Naive thymus-derived CD4-positive, alpha-beta T cell (primary cell): ENCODE measurements around the gene SLC25A11. TPM values are rescaled to one million over a fixed set of nuclear protein-coding genes. Genes with fewer than 3 reads are reported as not detected.

Source experiments
- ATAC-seq: fragments of 150-1000 bp; cut with Tn5 transposase; 2 replicates; pipeline ENCODE4 v1.10.0; 2021; ENCODE audit warnings: mild to moderate bottlenecking, moderate library complexity
- CTCF ChIA-PET: fragments of 350-600 bp; sonication (Branson Sonifier 250); formaldehyde crosslinking; loops from one replicate; lab custom pipeline; 2021; ENCODE audit warnings: antibody characterized with exemption; lab: Charles Lee
- POLR2A ChIA-PET: fragments of 350-600 bp; sonication (Branson Sonifier 250); formaldehyde crosslinking; loops from one replicate; lab custom pipeline; 2021; ENCODE audit warnings: antibody characterized with exemption, inconsistent platforms; lab: Charles Lee
- DNase-seq, 9 donors: peaks; one replicate each; pipeline versions ENCODE4 v3.0.0 to v3.0.0-alpha.2; 2020 to 2022; ENCODE audit warnings: mixed read lengths in 1 of 9
- H3K27ac ChIP-seq: one replicate; pipeline ENCODE4 v1.7.0; 2013; ENCODE audit warnings: mild to moderate bottlenecking, low read depth, low read length, moderate library complexity
- H3K27me3 ChIP-seq, 2 donors: one replicate each; pipeline ENCODE4 v1.7.0; 2013; ENCODE audit warnings: low read length in 2 of 2, mild to moderate bottlenecking in 2 of 2, moderate library complexity in 2 of 2; ENCODE audit not compliant: control insufficient read depth in 2 of 2, insufficient read depth in 2 of 2
- H3K36me3 ChIP-seq, 3 experiments: 1 replicate in 2 of 3; 2 replicates in 1 of 3; pipeline ENCODE4 v1.7.0; 2013; ENCODE audit warnings: low read length in 3 of 3, mild to moderate bottlenecking in 3 of 3, moderate library complexity in 1 of 3; ENCODE audit not compliant: insufficient read depth in 3 of 3, control insufficient read depth in 2 of 3
- H3K4me1 ChIP-seq, 2 donors: one replicate each; pipeline ENCODE4 v1.7.0; 2013; ENCODE audit warnings: low read length in 2 of 2, mild to moderate bottlenecking in 2 of 2, moderate library complexity in 1 of 2; ENCODE audit not compliant: control insufficient read depth in 2 of 2, insufficient read depth in 2 of 2
- H3K4me3 ChIP-seq: 2 replicates; pipeline ENCODE4 v1.7.0; 2013; ENCODE audit warnings: mild to moderate bottlenecking, low read length
- H3K9me3 ChIP-seq, 3 experiments: 1 replicate in 2 of 3; 2 replicates in 1 of 3; pipeline ENCODE4 v1.7.0; 2013; ENCODE audit warnings: low read length in 3 of 3; ENCODE audit not compliant: control insufficient read depth in 2 of 3
- H3K27ac Mint-ChIP-seq, 9 donors: one replicate each; pipeline ENCODE4 v1.8.0; 2020 to 2022; ENCODE audit warnings: mixed read lengths in 9 of 9, mild to moderate bottlenecking in 8 of 9, moderate library complexity in 5 of 9, inconsistent platforms in 2 of 9
- H3K27me3 Mint-ChIP-seq, 5 donors: one replicate each; pipeline ENCODE4 v1.8.0; 2021 to 2022; ENCODE audit warnings: mixed read lengths in 5 of 5, mild to moderate bottlenecking in 1 of 5
- H3K36me3 Mint-ChIP-seq, 5 donors: one replicate each; pipeline ENCODE4 v1.8.0; 2020 to 2022; ENCODE audit warnings: mixed read lengths in 5 of 5, mild to moderate bottlenecking in 3 of 5, inconsistent platforms in 1 of 5
- H3K4me1 Mint-ChIP-seq, 7 donors: one replicate each; pipeline ENCODE4 v1.8.0; 2020 to 2022; ENCODE audit warnings: mixed read lengths in 7 of 7, mild to moderate bottlenecking in 3 of 7, inconsistent platforms in 1 of 7
- H3K4me3 Mint-ChIP-seq, 10 donors: one replicate each; pipeline ENCODE4 v1.8.0; 2020 to 2022; ENCODE audit warnings: mild to moderate bottlenecking in 10 of 10, mixed read lengths in 10 of 10, moderate library complexity in 6 of 10, inconsistent platforms in 2 of 10
- H3K9me3 Mint-ChIP-seq, 11 donors: one replicate each; pipeline ENCODE4 v1.8.0; 2020 to 2022; ENCODE audit warnings: mixed read lengths in 11 of 11, mild to moderate bottlenecking in 4 of 11, inconsistent platforms in 1 of 11, moderate library complexity in 1 of 11
- intact Hi-C, 2 donors: fragments of 100-400 bp; cut with micrococcal nuclease; formaldehyde crosslinking; loops; one replicate each; pipeline ENCODE4 v1.15.1; 2023
- polyA plus RNA-seq, 2 donors: library from polyadenylated mRNA; unstranded; fragments of 300-500 nt; fragmentation: Illumina TruSeq; gene quantifications; one replicate each; pipeline ENCODE4 v1.2.3, GENCODE V29; 2021
- total RNA-seq, 6 experiments: library from RNA in 5 of 6; stranded (reverse) in 5 of 6; gene quantifications; 1 replicate in 5 of 6; 2 replicates in 1 of 6; pipeline ENCODE4 v1.2.3 and lab custom pipeline; 2021 to 2026

SLC25A11 gene
- total and polyA plus RNA-seq, 7 experiments from 2014 or later, result 27.0 to 86.8 (median 50.2) TPM

DNA sequence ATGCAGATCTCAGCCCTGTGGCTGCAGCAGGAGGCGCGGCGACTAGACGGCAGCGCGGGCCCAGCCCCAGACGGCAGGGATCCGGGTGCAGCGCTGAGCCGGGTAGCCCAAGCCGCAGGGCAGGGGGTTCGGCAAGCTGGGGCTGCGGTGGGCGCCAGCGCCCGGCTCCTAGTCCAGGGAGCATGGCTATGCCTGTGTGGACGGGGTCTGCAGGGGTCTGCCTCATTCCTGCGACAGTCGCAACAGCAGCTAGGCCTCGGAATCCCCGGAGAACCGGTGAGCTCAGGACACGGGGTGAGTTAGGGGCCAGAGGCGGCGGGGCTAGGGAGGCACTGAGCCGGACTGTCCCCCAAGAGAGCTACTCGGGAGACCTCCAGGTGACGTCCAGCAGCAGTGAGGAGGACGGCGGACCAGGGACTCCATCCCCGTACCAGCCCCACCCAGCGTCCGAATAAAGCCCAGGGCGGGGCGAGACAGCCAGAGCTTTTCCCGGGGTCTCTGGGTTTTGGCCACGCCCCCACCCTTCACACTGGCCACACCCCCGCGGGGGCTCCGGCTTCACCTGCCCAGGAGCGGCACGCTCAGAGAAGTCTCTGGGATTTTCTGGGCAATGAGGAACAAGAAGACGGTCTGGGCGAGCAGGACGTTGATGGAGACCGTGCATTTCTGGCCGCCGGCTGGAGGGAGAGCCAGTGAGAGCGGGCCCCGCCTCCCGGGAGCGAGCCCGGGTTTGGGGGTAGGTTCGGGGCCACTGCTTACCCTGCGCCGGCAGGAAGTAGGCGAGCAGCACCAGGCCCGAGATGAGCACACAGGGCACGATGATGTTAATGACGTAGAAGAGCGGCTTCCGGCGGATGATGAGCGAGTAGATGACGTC lies 39.4 kb downstream of the SLC25A11 start:
- CTCF ChIA-PET, result interaction anchor here (0.6 to 1.4 kb wide), 5 partner anchors 9 to 660 kb away, joined by 3 to 7 read pairs (median 4); no protein-coding TSS in a partner anchor
- Histone ChIP-seq H3K36me3 (peaks cover 0 to 17% (median 0%) of the 10 kb centered on the region in 3 experiments), H3K4me1 (peaks cover 29 to 38% of the 10 kb centered on the region in 2 donors), H3K27ac (peak overlapping the region; percentile 78), H3K4me3 (peak overlapping the region; percentile 76), H3K27me3 (no peaks in the 10 kb centered on the region), H3K9me3 (no peaks in the 10 kb centered on the region)
- peaks cover 0 to 13% (median 0%) of the 10 kb centered on the region in 5 donors for H3K27me3 Mint-ChIP-seq
- H3K9me3 Mint-ChIP-seq, result peaks cover 0 to 3% (median 0%) of the 10 kb centered on the region in 11 donors
- POLR2A ChIA-PET, result interaction anchor here (0.8 to 5.9 kb wide), 7 partner anchors 8 to 130 kb away, joined by 3 to 25 read pairs (median 12); partner anchors contain the start of genes CAMTA2, PFN1, RNF167 and SLC25A11
- peaks cover 0 to 6% (median 0%) of the 10 kb centered on the region in 5 donors for H3K36me3 Mint-ChIP-seq
- ATAC-seq, result peak; percentile 44
- intact Hi-C loops, result loop anchor here in 1 of 2 donors (5.0 kb wide), 2 partner anchors 113 to 333 kb away; partner anchors contain the start of genes GLTPD2 and VMO1
- H3K27ac Mint-ChIP-seq, result peak overlapping the region; percentile 42 to 99 (median 92)
- peak; percentile 43 to 88 (median 76) for DNase-seq
- H3K4me1 Mint-ChIP-seq, result peaks cover 14 to 45% (median 37%) of the 10 kb centered on the region in 7 donors
- H3K4me3 Mint-ChIP-seq, result peak overlapping the region; percentile 88 to 95 (median 92)

DNA sequence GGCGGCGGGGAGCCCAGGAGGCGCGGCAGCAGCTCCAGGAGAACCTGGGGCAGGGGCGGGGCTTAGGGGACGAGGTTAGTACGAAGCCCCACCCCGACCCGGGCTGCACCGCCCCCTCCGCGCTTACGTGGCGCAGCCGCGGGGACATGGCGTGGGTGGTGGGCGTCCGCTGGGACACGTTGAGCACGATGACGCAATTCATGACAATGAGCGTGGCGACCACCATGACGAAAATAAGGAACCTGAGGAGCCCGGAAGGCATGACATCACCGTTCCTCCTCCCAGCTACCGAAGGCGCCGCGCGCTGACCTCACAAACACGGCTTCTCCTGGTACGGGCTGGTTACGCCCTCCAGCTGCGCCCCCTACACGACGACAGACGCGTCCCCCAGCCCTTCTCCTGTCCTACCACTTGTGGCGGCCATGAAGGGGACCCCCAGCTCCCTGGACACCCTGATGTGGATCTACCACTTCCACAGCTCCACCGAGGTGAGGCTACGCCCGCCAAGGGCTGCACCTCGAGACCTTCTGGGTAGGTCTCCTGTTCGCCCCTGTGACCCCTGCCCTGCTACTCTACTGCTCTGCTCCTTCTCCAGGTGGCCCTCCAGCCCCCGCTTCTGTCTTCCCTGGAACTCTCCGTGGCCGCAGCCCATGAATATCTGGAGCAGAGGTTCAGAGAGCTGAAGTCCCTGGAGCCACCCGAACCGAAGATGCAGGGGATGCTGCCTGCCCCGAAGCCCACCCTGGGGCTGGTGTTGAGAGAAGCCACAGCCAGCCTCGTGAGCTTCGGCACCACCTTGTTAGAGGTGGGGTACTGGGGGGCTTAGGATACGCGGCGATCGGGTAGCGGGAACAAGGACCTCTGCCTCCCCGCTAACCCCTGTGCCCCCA lies 40.3 kb downstream of the SLC25A11 start, which contains the start of gene C17orf107:
TSS of gene C17orf107 (plus strand) at position 196 of the 890 bp plus-strand sequence. CDS start at position 423, 227 bp downstream.
- intact Hi-C loops, result loop anchor here (1.0 to 5.0 kb wide), 6 partner anchors 10 to 342 kb away; partner anchors contain the start of genes ARRB2 (in 1 of the 2), GLTPD2 (in 1 of the 2), MED11 (in 1 of the 2) and MYBBP1A (in 1 of the 2)

DNA sequence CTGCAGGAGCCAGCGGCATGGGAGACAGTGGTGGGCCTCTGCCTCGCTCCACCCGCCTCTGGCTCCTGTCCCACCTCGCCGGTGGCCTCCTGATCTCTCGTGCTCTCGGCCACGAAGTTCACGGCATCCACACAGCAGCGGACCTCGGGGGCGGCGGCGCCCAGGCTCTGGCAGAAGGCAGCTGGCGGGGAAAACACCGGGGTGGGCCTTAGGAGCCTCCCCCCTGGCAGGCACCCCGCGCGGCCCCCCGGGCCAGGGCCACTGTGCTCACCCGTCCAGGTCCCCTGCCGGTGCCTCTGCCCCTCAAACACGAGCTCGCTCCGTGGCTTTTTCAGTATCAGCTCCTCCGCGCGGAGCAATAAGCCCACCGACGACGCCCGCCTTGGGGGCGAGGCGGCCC lies 40.9 kb downstream of the SLC25A11 start:
- intact Hi-C loops, result loop anchor here in 1 of 2 donors (1.0 to 5.0 kb wide), 4 partner anchors 10 to 342 kb away; partner anchors contain the start of genes ARRB2, MED11 and MYBBP1A
- Histone ChIP-seq H3K9me3 (no peaks in the 10 kb centered on the region), H3K36me3 (peaks cover 0 to 32% (median 4%) of the 10 kb centered on the region in 3 experiments), H3K4me1 (peaks cover 29 to 38% of the 10 kb centered on the region in 2 donors), H3K4me3 (peak overlapping the region; percentile 76), H3K27ac (peak overlapping the region; percentile 67), H3K27me3 (no peaks in the 10 kb centered on the region)
- Mint-ChIP-seq H3K4me3 (peak overlapping the region in 9 of 10 donors; percentile 69 to 95 (median 90)), H3K27me3 (peaks cover 0 to 13% (median 0%) of the 10 kb centered on the region in 5 donors), H3K36me3 (peaks cover 0 to 12% (median 0%) of the 10 kb centered on the region in 5 donors), H3K9me3 (peaks cover 0 to 3% (median 0%) of the 10 kb centered on the region in 11 donors), H3K27ac (peak overlapping the region in 7 of 9 donors; percentile 59 to 99 (median 76)), H3K4me1 (peaks cover 14 to 45% (median 37%) of the 10 kb centered on the region in 7 donors)
- DNase-seq, result no peak
- ATAC-seq, result peak; percentile 0
- ChIA-PET POLR2A (interaction anchor here (0.6 to 5.9 kb wide), 8 partner anchors 10 to 755 kb away, joined by 3 to 25 read pairs (median 10); partner anchors contain the start of genes CAMTA2, PFN1, RNF167 and SLC25A11), CTCF (interaction anchor here (0.6 to 1.4 kb wide), 7 partner anchors 9 to 333 kb away, joined by 3 to 4 read pairs (median 3); partner anchors contain the start of gene PSMB6)

More for the DNA sequence above, 40.3 kb downstream of the SLC25A11 start, which contains the start of gene C17orf107:
- Mint-ChIP-seq H3K4me1 (peaks cover 14 to 45% (median 37%) of the 10 kb centered on the region in 7 donors), H3K36me3 (peaks cover 0 to 12% (median 0%) of the 10 kb centered on the region in 5 donors), H3K27ac (peak within 1 kb of the TSS; percentile 74 to 99 (median 95)), H3K4me3 (peak within 1 kb of the TSS; percentile 85 to 95 (median 92)), H3K27me3 (peaks cover 0 to 13% (median 0%) of the 10 kb centered on the region in 5 donors), H3K9me3 (peaks cover 0 to 3% (median 0%) of the 10 kb centered on the region in 11 donors)
- peak; percentile 87 to 98 (median 93) for DNase-seq
- Histone ChIP-seq H3K9me3 (no peaks in the 10 kb centered on the region), H3K27me3 (no peaks in the 10 kb centered on the region), H3K4me1 (peaks cover 29 to 38% of the 10 kb centered on the region in 2 donors), H3K4me3 (peak within 1 kb of the TSS; percentile 76), H3K36me3 (peaks cover 0 to 25% (median 4%) of the 10 kb centered on the region in 3 experiments), H3K27ac (peak within 1 kb of the TSS; percentile 78)
- CTCF ChIA-PET, result interaction anchor here (0.6 to 1.4 kb wide), 10 partner anchors 9 to 659 kb away, joined by 3 to 7 read pairs (median 3); partner anchors contain the start of gene PSMB6
- POLR2A ChIA-PET, result interaction anchor here (0.6 to 5.9 kb wide), 10 partner anchors 9 to 756 kb away, joined by 3 to 25 read pairs (median 6); partner anchors contain the start of genes CAMTA2, PFN1, RNF167 and SLC25A11
- peak; percentile 90 for ATAC-seq

DNA sequence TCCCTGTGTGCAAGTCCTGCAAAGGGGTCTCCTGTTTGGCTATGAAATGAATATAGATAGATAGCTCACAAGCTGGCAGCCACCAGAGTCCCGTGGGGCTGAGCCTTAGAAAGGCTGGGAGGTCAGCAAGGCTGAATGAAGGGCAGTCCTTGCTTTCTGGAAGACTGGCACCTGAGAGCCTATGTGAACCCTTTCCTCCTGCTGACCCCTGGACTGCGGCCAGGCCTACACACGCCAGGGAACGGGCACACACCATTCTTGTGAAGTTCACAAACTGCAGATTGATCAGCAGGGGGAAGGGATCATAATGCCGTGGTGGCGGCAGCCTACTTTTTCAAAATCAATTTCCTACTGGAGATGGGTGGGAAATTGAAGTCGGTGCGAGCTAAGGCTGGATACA lies 41.5 kb downstream of the SLC25A11 start:
- Histone ChIP-seq H3K9me3 (no peaks in the 10 kb centered on the region), H3K36me3 (peaks cover 0 to 38% (median 7%) of the 10 kb centered on the region in 3 experiments), H3K27ac (peak overlapping the region; percentile 67), H3K4me3 (no peak overlapping the region), H3K27me3 (no peaks in the 10 kb centered on the region), H3K4me1 (peaks cover 27 to 33% of the 10 kb centered on the region in 2 donors)
- intact Hi-C loops, result loop anchor here in 1 of 2 donors (5.0 kb wide), 1 partner anchor 341 kb away; the partner anchor contains the start of gene MYBBP1A
- H3K9me3 Mint-ChIP-seq, result peaks cover 0 to 3% (median 0%) of the 10 kb centered on the region in 11 donors
- ATAC-seq, result no peak
- H3K4me1 Mint-ChIP-seq, result peaks cover 10 to 39% (median 32%) of the 10 kb centered on the region in 7 donors
- DNase-seq, result no peak
- POLR2A ChIA-PET, result interaction anchor here (2.7 to 5.9 kb wide), 2 partner anchors 42 to 69 kb away, joined by 13 to 25 read pairs; partner anchors contain the start of genes RNF167, SLC25A11 and SPAG7
- peaks cover 0 to 12% (median 0%) of the 10 kb centered on the region in 5 donors for H3K36me3 Mint-ChIP-seq
- H3K27me3 Mint-ChIP-seq, result peaks cover 0 to 13% (median 0%) of the 10 kb centered on the region in 5 donors
- peak overlapping the region in 8 of 9 donors; percentile 31 to 80 (median 72) for H3K27ac Mint-ChIP-seq
- CTCF ChIA-PET, result interaction anchor here (1.3 kb wide), 1 partner anchor 11 kb away, joined by 3 read pairs; no protein-coding TSS in a partner anchor
- H3K4me3 Mint-ChIP-seq, result peak overlapping the region; percentile 67 to 92 (median 78)

DNA sequence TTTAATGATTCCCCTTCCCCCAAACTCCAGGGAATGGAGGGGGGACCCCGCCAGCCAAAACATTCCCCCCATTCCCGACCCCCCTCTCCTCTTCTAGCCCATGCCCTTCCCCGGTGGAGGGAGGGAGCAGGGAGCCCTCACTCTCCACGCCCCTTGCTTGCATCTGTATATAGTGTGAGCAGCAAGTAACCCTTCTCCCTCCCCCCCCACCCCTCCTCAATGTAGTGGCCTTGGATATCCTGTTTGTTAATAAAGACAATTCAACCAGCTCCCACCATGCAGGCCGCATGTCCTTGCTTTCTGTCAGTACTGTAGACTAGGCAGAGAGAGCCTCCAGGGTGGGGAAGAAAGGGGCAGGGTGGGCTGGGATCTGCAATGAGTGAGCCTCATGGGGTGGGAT lies 42.1 kb downstream of the SLC25A11 start:
- H3K27me3 Mint-ChIP-seq, result peaks cover 0 to 13% (median 0%) of the 10 kb centered on the region in 5 donors
- POLR2A ChIA-PET, result no interaction called here
- no peak for ATAC-seq
- H3K4me1 ChIP-seq, result peaks cover 21 to 27% of the 10 kb centered on the region in 2 donors
- H3K9me3 ChIP-seq, result no peaks in the 10 kb centered on the region
- peaks cover 0 to 43% (median 11%) of the 10 kb centered on the region in 3 experiments for H3K36me3 ChIP-seq
- peak overlapping the region in 4 of 10 donors; percentile 70 to 92 (median 82) for H3K4me3 Mint-ChIP-seq
- CTCF ChIA-PET, result no interaction called here
- peaks cover 6 to 34% (median 27%) of the 10 kb centered on the region in 7 donors for H3K4me1 Mint-ChIP-seq
- DNase-seq, result no peak
- no peaks in the 10 kb centered on the region for H3K27me3 ChIP-seq
- H3K27ac ChIP-seq, result no peak overlapping the region
- peaks cover 0 to 2% (median 0%) of the 10 kb centered on the region in 11 donors for H3K9me3 Mint-ChIP-seq
- no peak overlapping the region for H3K4me3 ChIP-seq
- peak overlapping the region in 2 of 9 donors; percentile 69 to 78 for H3K27ac Mint-ChIP-seq
- intact Hi-C loops, result loop anchor here in 1 of 2 donors (5.0 kb wide), 1 partner anchor 340 kb away; the partner anchor contains the start of gene MYBBP1A
- peaks cover 0 to 12% (median 0%) of the 10 kb centered on the region in 5 donors for H3K36me3 Mint-ChIP-seq
